Fibroblast of peridontal ligament (primary cell): ENCODE measurements around the gene EPHA3.

Experiments
- DNase-seq: peaks from one replicate; pipeline ENCODE4 v3.0.0-alpha.2; 2010; ENCODE audit errors: extremely low read depth

EPHA3 gene

GRCh38 chr3:89227634-89228033, 120.2 kb downstream of the EPHA3 start:
- peak; percentile 29 for DNase-seq

GRCh38 chr3:89232155-89232554, 124.7 kb downstream of the EPHA3 start:
- no peak for DNase-seq

DNA sequence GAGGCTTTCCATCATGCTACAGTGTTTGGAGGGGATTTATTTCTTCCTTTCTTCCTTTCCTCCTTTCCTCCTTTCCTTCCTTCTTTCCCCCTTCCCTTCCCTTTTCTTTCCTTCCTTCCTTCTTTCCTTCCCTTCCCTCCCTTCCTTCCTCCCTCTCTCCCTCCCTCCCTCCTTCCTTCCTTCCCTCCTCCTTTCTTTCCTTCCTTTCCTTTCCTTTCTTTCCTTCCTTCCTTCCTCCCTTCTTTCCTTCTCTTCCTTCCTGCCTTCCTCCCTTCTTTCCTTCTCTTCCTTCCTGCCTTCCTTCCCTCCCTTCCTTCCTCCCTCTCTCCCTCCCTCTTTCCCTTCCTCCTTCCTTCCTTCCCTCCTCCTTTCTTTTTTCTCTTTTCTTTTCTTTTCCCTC, 127.2 kb downstream of the EPHA3 start:
- no peak for DNase-seq

DNA sequence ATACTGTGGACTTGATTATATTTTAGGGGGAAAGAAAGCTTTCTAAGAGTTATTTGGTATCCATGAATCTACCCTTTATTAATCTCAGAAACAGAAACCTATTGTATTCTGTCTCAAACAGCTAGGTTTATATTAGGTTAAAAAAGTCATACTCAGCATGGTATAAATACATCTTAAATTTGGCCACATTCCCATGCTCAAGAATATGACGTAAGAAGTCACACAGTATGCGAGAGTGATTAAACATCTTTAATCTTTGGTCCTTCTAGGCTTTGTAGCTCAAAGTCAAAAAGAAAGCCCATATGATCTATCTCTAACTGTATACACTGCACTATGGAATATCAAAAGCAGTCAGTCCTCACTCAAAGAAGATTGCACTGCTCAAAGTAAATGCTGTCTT, 131.4 kb downstream of the EPHA3 start:
- no peak for DNase-seq

DNA sequence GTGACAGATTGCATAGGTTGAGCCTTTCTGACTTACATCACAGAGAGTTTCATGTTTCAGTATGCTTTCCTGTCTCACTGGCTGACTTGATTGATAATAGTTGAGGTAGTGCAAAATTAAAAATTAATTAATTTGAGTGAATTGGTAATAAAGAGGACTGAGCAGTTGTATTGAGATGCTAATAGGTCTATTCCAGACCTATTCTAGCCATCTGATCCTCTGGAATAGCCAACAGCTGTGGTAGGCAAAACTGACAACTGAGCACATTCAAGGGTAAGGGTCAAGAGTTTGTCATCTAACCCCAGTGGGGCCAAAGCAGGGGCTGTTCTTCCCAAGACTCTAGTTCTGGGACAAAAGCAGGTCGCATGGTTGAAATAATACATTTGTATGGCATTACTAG, 132.4 kb downstream of the EPHA3 start:
- no peak for DNase-seq

GRCh38 chr3:89245612-89246011, 138.2 kb downstream of the EPHA3 start:
- no peak for DNase-seq

GRCh38 chr3:89246326-89246725, 138.9 kb downstream of the EPHA3 start:
- no peak for DNase-seq

GRCh38 chr3:89250742-89251141, 143.3 kb downstream of the EPHA3 start:
- no peak for DNase-seq

- no peak for DNase-seq
These were observed 144.6 kb downstream of the EPHA3 start for GRCh38 chr3:89252016-89252415.

GRCh38 chr3:89252860-89253259, 145.4 kb downstream of the EPHA3 start:
- DNase-seq = no peak

GRCh38 chr3:89256395-89256794, 149.0 kb downstream of the EPHA3 start:
- DNase-seq = no peak

DNA sequence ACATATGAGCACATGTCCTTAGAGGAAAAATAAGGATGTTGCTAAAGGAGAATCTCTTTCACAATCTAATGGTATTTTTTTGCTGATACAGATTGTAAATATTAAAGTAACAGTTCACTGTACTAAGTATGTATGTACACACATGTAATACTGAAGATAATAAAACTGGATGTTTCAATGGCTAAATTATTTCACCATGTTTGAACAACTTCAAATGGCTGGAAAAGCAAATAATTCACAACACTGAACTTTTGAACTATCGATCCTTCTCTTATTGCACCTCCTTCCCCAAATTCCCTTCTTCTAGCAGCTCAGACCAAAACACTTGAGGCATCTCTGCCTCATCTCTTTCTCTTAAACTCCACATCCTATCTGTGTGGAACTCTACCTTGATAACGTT, 149.5 kb downstream of the EPHA3 start:
- no peak for DNase-seq

DNA sequence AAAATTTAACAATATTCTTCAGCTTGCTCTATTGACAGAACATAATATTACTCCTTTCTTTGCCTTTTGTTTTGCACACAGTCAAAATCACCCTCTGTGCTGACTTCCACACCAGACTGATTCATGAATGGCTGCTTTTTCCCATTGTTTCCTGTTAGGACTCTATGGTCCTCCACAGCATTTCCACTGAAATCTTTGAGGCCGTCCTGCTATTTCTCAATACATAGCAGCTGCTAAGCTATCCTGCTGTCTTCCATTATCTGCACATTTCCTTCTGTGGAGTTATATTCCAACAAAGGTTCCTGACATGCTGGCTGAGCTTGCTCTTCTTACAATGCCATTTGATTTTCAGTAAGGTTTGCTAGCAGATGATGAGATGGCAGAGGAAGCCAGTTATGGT, 153.3 kb downstream of the EPHA3 start:
- no peak for DNase-seq

DNA sequence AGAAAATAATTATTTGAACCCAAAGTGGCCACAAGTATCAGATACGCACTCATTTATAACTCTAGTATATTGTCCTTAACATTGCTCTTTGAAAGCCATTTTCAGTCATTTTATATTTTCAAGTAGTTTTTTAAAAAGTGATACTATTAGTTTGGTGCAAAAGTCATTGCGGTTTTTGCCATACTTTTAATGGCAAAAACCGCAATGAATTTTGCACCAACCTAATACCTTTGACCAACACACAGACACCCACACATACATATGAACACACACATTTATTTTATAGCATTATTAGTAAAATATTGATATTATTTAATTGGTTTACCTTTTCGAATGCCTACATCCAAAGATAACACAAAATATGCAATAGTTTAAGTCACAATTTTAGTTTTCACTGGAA, 154.3 kb downstream of the EPHA3 start:
- DNase-seq = no peak

GRCh38 chr3:89262309-89262929, 155.0 kb downstream of the EPHA3 start:
- DNase-seq = no peak

DNA sequence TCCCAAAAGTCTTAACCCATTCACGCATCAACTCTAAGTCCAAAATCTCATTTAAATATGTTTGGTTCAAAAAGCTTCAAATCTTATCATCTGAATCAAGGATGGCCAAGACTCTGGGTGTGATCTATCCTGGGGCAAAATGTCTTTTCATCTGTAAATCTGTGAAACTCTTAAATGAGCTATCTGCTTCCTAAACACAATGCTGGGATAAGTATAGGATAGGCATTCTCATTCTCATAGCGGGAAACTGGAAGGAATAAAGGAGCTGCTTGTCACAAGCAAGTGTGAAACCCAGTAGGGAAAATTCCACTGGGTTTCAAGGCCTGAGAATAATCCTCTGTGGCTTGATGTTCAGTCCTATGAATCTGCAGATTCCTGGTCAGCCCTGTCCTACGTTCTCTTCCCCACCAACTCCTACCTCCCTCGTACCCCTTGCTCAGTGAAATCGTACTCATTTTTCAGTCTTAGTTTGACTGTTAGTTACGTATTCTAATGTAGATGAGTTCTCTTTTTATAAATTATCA, 156.7 kb downstream of the EPHA3 start:
- no peak for DNase-seq

DNA sequence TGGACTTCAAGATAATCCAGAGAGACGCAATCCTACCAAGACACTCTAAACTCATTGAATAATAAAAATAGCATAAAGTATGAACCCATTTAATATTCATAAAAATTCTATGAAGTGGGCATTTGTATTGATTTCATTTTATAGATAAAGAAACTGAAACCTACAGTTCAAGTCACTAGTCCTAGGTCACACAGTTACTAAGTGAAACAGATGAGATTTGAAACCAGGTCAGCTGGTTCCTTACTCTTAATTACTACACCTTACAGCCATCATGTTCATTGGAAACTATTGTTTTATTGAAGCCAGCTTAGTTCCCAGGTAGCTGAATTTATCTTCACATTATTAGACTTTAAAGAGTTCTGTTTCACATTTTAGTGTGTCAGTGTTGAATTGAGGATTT, 158.7 kb downstream of the EPHA3 start:
- DNase-seq = no peak

DNA sequence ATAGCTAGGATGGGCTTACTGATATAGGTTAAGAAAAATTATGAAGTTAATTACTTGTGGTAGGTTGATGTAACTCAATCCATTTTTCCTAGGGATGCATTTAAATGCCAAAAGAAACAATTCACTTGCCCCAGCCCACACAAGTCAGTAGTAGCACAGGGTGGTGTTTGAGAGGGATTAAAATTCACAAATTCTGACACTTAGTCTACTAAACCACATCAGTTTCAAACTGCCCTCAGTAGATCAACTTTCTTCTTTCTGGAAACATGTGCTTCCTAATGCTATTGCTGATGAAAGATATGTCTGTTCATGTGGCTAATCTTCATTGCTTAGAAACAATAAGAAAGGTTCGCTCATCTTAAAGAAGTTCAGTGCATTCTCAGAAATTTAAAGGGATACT, 160.6 kb downstream of the EPHA3 start:
- no peak for DNase-seq

DNA sequence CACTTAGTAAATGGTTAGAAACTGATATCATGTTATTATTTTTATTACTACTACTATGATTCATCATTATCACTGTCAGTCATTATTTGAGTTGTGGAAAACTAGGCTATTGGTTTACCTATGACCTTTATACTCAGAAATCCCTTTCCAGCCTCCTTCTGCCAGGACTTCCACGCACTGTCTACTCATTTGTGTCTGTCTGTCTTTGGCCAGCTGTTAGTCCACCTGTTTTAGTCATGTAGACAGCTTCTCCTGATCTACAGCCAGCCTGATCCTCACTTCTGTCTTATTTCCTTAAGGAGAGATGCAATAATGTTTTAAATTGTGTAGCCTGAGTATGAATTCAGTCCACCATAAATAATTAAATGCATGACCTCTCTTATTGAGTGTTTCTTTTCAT, 162.8 kb downstream of the EPHA3 start:
- no peak for DNase-seq

GRCh38 chr3:89275001-89275400, 167.6 kb downstream of the EPHA3 start:
- DNase-seq = no peak

GRCh38 chr3:89276116-89276515, 168.7 kb downstream of the EPHA3 start:
- DNase-seq = no peak

GRCh38 chr3:89278302-89279025, 171.0 kb downstream of the EPHA3 start:
- no peak for DNase-seq

DNA sequence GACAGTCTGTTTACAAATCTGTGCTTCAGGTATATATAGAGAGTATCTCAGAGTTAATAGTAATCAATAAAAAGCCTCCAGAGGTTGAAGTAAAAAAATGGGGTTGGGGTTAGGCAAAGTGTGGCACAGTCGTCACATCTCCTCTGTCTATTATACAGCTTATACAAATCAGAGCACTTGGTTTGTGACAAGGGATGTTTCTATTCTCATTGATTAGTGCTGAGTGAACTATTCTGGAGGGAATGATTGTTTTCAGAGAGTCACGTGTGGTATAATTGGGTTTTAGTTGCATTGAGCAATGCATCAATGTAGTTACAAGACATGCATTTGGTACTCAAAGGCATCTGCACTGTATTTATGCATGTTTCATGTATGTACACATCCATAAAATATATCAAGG, 172.9 kb downstream of the EPHA3 start:
- no peak for DNase-seq
